NT2/D1 (cell line): ENCODE measurements around the gene PIEZO1.

Experiments used
- SUZ12 ChIP-seq: IDR thresholded peaks from 2 replicates; pipeline ENCODE4 v1.6.1; 2011; ENCODE audit not compliant: insufficient read length, insufficient read depth; ENCODE audit errors: extremely low read depth
- YY1 ChIP-seq: IDR thresholded peaks from 2 replicates; pipeline ENCODE4 v1.6.1; 2011; ENCODE audit not compliant: insufficient read length, insufficient read depth
- ZNF274 ChIP-seq: IDR thresholded peaks from 2 replicates; pipeline ENCODE4 v1.6.1; 2011; ENCODE audit warnings: mild to moderate bottlenecking, low read depth, low read length

DNA sequence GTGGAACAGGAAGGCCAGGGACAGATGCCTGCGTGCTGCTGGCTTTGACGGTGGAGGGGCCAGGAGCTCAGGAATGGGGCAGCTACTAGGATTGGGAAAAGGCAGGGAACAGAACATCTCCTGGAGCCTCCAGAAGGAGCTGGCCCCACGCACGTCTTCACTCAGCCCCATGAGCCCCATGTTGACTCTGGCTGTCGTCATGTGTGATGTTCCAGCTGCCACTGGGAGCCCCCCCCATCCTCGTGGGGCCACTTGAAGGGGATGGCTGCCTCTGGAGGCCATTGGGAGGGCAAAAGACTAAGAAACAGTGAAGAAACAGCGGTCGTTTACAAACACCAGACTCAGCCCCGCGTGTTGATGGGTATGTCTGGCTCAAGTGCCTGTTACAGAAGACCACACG lies 45.2 kb upstream of the PIEZO1 start:
- no peak for TF ChIP-seq ZNF274
- TF ChIP-seq YY1: no peak
- no peak for TF ChIP-seq SUZ12
